Right ventricle myocardium superior (tissue), 1 donor: ENCODE results near the gene LTK. TPM values are rescaled to one million over a fixed set of nuclear protein-coding genes. Genes with fewer than 3 reads are reported as not detected.

Experiments
- ATAC-seq: fragments of 200-7000 bp; cut with Tn5 transposase; one replicate; pipeline ENCODE4 v1.9.1; 2020; ENCODE audit warnings: mild to moderate bottlenecking; ENCODE audit not compliant: poor library complexity
- DNase-seq: peaks from one replicate; pipeline ENCODE4 v3.0.0-alpha.2; 2020
- intact Hi-C: fragments of 100-400 bp; cut with DNase I; formaldehyde crosslinking; loops from one replicate; pipeline ENCODE4 v1.11.2; 2022
- total RNA-seq: library from RNA; stranded (reverse); fragmentation: NEBNext Ultra II Directional; extraction: Animal tissue kit (Norgen Biotek cat#: 25700); gene quantifications from one replicate; pipeline ENCODE4 v1.2.1, GENCODE V29; 2021
- donor health status: DM: no; HTN: yes; CAD: no; lungs with severe emphysema.

Gene LTK
- total RNA-seq, 1 donor from 2014 or later: 1.1 TPM

GRCh38 chr15:41501931-41502794 is 11.5 kb downstream of the LTK start:
- intact Hi-C loops: no loop called here
- no peak for DNase-seq
- ATAC-seq: no peak

- ATAC-seq (peak; percentile 69), DNase-seq (no peak)
- intact Hi-C loops: no loop called here
Observed at GRCh38 chr15:41501191-41501917, 12.3 kb downstream of the LTK start.

- DNase-seq (no peak), ATAC-seq (no peak)
- intact Hi-C loops: no loop called here
Observed at GRCh38 chr15:41499109-41499851, 14.3 kb downstream of the LTK start.

DNA sequence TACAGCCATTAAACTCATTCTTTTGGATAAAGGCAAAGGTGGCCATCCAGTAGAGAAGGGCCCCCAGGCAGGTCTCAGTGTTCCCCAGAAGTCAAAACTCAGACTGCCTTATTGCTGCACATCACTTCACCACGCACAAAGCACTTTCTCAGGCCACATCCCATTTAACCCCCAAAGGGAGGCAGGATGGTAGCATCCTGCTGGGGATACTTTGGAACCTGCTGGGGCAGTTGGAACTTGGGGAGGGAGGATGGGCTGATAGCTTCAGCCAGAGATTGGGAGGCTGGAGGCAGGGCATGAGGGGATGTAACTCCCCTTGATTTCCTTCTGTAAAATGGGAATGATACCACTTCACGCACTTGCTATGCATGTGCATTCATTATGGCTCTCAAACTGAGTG is 15.0 kb downstream of the LTK start:
- DNase-seq (no peak), ATAC-seq (no peak)
- intact Hi-C loops: no loop called here

GRCh38 chr15:41495736-41496599 is 17.7 kb downstream of the LTK start:
- intact Hi-C loops: no loop called here
- ATAC-seq: peak; percentile 8
- DNase-seq: peak; percentile 47

- DNase-seq: no peak
- ATAC-seq: no peak
- intact Hi-C loops: no loop called here
Observed at GRCh38 chr15:41494922-41495735, 18.5 kb downstream of the LTK start.

- intact Hi-C loops: no loop called here
- DNase-seq: no peak
- no peak for ATAC-seq
Observed at GRCh38 chr15:41494190-41494921, 19.3 kb downstream of the LTK start.

- intact Hi-C loops: no loop called here
- ATAC-seq (no peak), DNase-seq (no peak)
Observed at GRCh38 chr15:41493902-41494189, 19.8 kb downstream of the LTK start.

- intact Hi-C loops: no loop called here
- DNase-seq (peak; percentile 87), ATAC-seq (peak; percentile 88)
Observed at GRCh38 chr15:41493205-41493901, 20.3 kb downstream of the LTK start, which contains the start of gene ITPKA. Gene ITPKA (plus strand): TSS chr15:41493874. CDS start chr15:41493928, 54 bp downstream.

DNA sequence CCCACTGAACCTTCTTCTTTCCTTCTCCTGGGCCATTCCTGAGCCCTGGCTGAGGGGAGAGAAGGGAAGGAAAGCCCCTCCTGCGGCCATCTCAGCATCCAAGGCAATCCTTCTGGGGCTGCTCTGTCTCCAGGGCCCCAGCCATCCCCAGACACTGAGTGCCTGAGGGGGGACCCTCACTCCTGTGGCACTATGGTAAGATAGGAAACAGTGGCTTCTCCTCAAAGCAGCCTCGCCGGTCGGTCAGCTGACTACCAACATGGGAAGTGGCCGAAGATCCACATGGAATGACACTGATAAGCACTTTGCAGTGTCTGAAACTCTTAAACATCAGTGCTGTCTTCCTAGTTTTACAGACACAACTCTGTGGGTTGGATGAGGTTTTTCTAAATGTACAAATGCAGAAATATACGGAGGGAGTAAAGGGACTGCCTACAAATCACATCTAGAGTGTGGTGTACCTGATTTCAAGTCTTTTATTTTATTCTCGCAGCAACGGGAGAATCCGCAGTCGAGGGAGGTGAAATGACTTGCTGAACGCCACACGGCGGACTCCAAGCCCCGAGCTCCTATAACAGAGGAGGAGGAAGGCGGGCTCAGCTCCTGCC is 20.9 kb downstream of the LTK start:
- no peak for ATAC-seq
- DNase-seq: no peak
- intact Hi-C loops: no loop called here

DNA sequence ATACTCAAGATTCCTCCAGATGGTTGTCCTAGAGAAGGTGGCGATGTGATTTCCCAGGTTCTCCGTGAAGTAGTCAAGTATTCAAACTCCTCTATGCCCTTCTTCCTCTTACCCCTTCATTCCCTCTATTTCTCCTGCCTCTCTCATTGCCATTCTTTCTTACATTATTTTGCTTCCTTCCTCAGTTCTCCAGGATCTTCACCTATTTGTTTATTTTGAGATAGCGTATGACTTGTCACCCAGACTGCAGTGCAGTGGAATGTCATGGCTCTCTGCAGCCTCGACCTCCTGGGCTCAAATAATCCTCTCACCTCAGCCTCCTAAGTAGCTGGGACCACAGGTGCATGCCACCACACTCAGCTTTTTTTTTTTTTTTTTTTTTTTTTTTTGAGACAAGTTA is 21.7 kb downstream of the LTK start:
- intact Hi-C loops: no loop called here
- ATAC-seq (no peak), DNase-seq (no peak)

GRCh38 chr15:41490355-41490754 is 23.3 kb downstream of the LTK start:
- intact Hi-C loops: no loop called here
- ATAC-seq (no peak), DNase-seq (no peak)

DNA sequence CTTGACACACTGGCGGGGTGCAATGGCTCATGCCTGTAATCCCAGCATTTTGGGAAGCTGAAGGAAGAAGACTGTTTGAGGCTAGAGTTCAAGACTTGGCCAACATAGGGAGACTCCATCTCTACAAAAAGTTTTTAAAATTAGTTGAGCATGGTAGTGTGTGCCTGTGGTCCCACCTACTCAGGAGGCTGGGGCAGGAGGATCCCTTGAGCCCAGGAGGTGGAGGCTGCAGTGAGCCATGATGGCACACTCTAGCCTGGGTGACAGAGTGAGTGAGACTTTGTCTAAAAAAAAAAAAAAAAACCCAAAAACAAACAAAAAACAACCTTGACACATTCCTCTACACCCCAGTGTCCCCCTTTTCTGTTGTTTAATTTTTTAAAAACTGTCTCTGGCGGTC is 24.0 kb downstream of the LTK start:
- ATAC-seq (no peak), DNase-seq (no peak)

DNA sequence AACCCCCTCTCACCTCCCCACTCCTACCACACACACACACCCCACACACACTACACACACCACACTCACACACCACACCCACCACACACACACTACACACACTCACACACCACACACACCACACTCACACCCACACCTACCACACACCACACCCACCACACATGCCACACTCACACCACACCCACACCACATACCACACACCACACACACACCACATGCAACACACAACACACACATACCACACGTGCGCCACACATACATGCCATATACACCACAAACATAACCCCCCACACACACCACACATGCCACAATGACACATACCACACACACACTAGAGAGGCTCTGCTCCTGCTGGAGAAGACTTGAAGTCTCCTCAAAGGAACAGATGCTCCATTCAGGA is 25.8 kb downstream of the LTK start:
- DNase-seq (no peak), ATAC-seq (no peak)
- intact Hi-C loops: no loop called here

More for the DNA sequence above, 24.0 kb downstream of the LTK start:
- intact Hi-C loops: no loop called here

- no peak for DNase-seq
- ATAC-seq: no peak
- intact Hi-C loops: no loop called here
Observed at GRCh38 chr15:41487381-41487780, 26.2 kb downstream of the LTK start.

- intact Hi-C loops: no loop called here
- ATAC-seq (no peak), DNase-seq (no peak)
Observed at GRCh38 chr15:41486286-41486685, 27.3 kb downstream of the LTK start.
